Activated CD4-positive, alpha-beta memory T cell treated with anti-CD3 and anti-CD28 coated beads for 36 hours (primary cell): ENCODE data around the gene LHPP. TPM values are rescaled to one million over a fixed set of nuclear protein-coding genes. Genes with fewer than 3 reads are reported as not detected.

ENCODE experiments used
- CTCF ChIA-PET: fragments of 350-600 bp; sonication (Branson Sonifier 250); formaldehyde crosslinking; loops from one replicate; lab custom pipeline; 2021; ENCODE audit warnings: antibody characterized with exemption, inconsistent platforms; lab: Charles Lee
- POLR2A ChIA-PET: fragments of 350-600 bp; sonication (Branson Sonifier 250); formaldehyde crosslinking; loops from one replicate; lab custom pipeline; 2021; ENCODE audit warnings: antibody characterized with exemption; lab: Charles Lee
- DNase-seq: peaks from one replicate; pipeline ENCODE4 v3.0.0-alpha.2; 2020
- H3K27ac Mint-ChIP-seq: one replicate; pipeline ENCODE4 v1.8.0; 2021; ENCODE audit warnings: mixed read lengths
- H3K27me3 Mint-ChIP-seq: one replicate; pipeline ENCODE4 v1.8.0; 2021; ENCODE audit warnings: mixed read lengths
- H3K36me3 Mint-ChIP-seq: one replicate; pipeline ENCODE4 v1.8.0; 2021; ENCODE audit warnings: mixed read lengths
- H3K4me1 Mint-ChIP-seq: one replicate; pipeline ENCODE4 v1.8.0; 2021; ENCODE audit warnings: low read depth, mixed read lengths
- H3K4me3 Mint-ChIP-seq: one replicate; pipeline ENCODE4 v1.8.0; 2021; ENCODE audit warnings: mild to moderate bottlenecking, mixed read lengths
- H3K9me3 Mint-ChIP-seq: one replicate; pipeline ENCODE4 v1.8.0; 2021; ENCODE audit warnings: mixed read lengths
- intact Hi-C: fragments of 100-400 bp; cut with micrococcal nuclease; formaldehyde crosslinking; loops from one replicate; pipeline ENCODE4 v1.15.1; 2023
- total RNA-seq, 2 experiments: library from RNA; stranded (reverse); gene quantifications; one replicate each; pipeline ENCODE4 v1.2.3, GENCODE V29; 2021

The LHPP gene, protein sequence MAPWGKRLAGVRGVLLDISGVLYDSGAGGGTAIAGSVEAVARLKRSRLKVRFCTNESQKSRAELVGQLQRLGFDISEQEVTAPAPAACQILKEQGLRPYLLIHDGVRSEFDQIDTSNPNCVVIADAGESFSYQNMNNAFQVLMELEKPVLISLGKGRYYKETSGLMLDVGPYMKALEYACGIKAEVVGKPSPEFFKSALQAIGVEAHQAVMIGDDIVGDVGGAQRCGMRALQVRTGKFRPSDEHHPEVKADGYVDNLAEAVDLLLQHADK
- 10 to 100 TPM; 10.1 to 12.3 TPM for total RNA-seq

DNA sequence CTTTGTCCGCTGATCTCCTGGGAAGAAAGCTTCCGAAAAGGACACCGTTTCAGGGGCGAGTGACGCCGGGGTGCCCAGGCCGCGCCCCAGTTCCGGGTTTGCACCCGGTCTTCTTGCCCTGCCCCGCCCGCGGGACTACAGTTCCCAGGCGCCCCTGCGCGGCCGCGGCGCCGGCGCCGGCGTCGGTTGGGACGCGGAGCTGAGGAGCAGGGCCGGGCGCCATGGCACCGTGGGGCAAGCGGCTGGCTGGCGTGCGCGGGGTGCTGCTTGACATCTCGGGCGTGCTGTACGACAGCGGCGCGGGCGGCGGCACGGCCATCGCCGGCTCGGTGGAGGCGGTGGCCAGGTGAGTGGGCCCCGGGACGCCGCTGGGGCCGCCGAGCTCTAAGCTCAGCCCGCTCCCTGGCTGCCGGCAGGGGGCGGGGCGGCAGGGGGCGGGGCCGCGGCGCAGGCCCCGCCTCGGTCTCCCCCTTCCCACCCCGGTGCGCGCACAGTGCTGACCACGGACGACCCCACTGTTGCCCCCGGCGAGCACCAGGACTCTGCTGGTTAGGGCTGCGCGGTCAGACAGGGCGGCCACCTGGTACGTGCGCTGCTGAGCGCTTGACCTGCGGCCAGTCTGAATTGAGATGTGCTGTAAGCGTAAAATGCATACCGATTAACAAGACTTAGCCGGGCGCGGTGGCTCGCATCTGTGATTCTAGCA, at the start of gene LHPP:
LHPP (plus strand) TSS at position 182 of the 706 bp plus-strand sequence; CDS start at position 222, 40 bp downstream.
- Mint-ChIP-seq H3K36me3 (no peaks in the 10 kb centered on the region), H3K27ac (peak within 1 kb of the TSS; percentile 66), H3K9me3 (no peaks in the 10 kb centered on the region), H3K4me1 (peaks cover 23% of the 10 kb centered on the region), H3K27me3 (peaks cover 3% of the 10 kb centered on the region), H3K4me3 (peak within 1 kb of the TSS; percentile 80)
- CTCF ChIA-PET = interaction anchor here (0.6 to 2.0 kb wide), 8 partner anchors 12 to 1308 kb away, joined by 3 to 7 read pairs (median 4); partner anchors contain the start of gene BUB3
- POLR2A ChIA-PET = interaction anchor here (1.0 to 2.2 kb wide), 3 partner anchors 10 to 455 kb away, joined by 3 to 8 read pairs (median 7); partner anchors contain the start of gene OAT
- intact Hi-C loops = loop anchor here (1.0 to 10.0 kb wide), 6 partner anchors 43 to 1309 kb away; partner anchors contain the start of genes ABRAXAS2, BUB3, FAM53B and OAT
- peak; percentile 91 for DNase-seq

DNA sequence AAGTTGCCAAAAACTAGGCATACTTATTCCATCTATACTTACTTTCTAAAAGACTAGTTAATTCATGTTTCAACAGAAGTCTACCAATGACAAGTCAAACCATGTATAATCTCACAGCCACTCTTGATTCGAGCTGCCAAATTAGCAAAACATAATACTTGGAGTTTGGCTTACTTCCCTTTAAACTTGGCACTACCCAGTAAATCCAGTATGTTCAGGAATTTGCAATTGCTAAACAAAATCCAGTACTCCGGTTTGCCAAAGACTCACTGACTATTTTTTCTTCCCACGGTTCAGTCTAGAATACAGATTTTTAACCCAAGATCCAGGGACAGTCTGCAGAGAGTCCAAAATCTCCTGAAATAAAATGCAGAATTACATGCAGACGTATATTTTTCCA, 47.5 kb upstream of the LHPP start:
- Mint-ChIP-seq H3K27me3 (no peaks in the 10 kb centered on the region), H3K36me3 (peaks cover 11% of the 10 kb centered on the region), H3K27ac (no peak overlapping the region), H3K4me1 (peaks cover 12% of the 10 kb centered on the region), H3K4me3 (no peak overlapping the region), H3K9me3 (no peaks in the 10 kb centered on the region)
- ChIA-PET POLR2A (no interaction called here), CTCF (interaction anchor here (2.4 to 2.9 kb wide), 2 partner anchors 10 to 25 kb away, joined by 7 to 14 read pairs; no protein-coding TSS in a partner anchor)
- intact Hi-C loops = no loop called here
- DNase-seq = no peak

DNA sequence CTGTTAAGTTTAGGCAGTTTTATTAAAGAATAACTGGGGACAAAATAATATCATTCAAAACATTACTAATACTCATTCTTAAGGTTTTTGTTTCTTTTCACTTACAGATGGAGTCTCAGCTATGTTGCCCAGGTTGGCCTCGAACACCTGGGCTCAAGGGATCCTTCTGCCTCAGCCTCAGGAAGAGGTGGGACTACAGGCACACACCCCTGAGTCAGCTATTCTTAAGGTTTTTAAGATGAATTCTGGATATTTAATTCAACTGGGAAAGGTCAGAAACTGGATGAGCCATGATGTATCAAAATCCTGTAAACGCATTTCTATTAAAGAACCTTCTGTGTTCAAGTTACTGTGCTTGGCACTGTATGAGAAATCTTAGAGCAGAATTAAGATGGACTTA, 46.4 kb upstream of the LHPP start:
- no peaks in the 10 kb centered on the region for H3K9me3 Mint-ChIP-seq
- intact Hi-C loops = loop anchor here (5.0 kb wide), 1 partner anchor 387 kb away; the partner anchor contains the start of gene ABRAXAS2
- POLR2A ChIA-PET = no interaction called here
- no peak for DNase-seq
- peaks cover 8% of the 10 kb centered on the region for H3K36me3 Mint-ChIP-seq
- no peak overlapping the region for H3K27ac Mint-ChIP-seq
- H3K4me3 Mint-ChIP-seq = no peak overlapping the region
- CTCF ChIA-PET = interaction anchor here (1.0 to 2.9 kb wide), 3 partner anchors 12 to 421 kb away, joined by 3 to 12 read pairs (median 7); no protein-coding TSS in a partner anchor
- H3K27me3 Mint-ChIP-seq = peaks cover under 1% of the 10 kb centered on the region
- H3K4me1 Mint-ChIP-seq = peaks cover 16% of the 10 kb centered on the region

DNA sequence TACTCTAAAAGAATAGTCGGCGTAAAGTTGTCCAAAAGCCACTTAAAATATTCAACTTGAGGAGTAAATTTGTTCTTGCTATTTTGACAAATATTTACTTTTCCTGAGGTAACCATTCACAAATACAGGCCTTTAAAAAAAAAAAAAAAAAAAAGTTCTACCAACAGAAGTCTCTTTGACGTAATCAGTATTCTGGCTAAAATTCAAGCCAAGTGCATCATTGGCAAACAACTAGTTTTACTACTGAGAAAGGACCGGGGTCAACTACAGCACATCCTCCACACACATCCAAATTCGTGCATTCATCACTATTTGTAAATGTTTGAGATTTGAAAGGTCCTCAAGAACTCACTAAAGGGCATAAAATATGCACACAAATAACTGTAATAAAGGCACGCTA, 44.9 kb upstream of the LHPP start:
- no peak overlapping the region for H3K27ac Mint-ChIP-seq
- DNase-seq = no peak
- ChIA-PET POLR2A (interaction anchor here (1.6 kb wide), 1 partner anchor 11 kb away, joined by 4 read pairs; no protein-coding TSS in a partner anchor), CTCF (interaction anchor here (0.8 to 2.9 kb wide), 3 partner anchors 12 to 28 kb away, joined by 4 to 17 read pairs (median 8); no protein-coding TSS in a partner anchor)
- H3K36me3 Mint-ChIP-seq = peaks cover 2% of the 10 kb centered on the region
- H3K4me1 Mint-ChIP-seq = peaks cover 16% of the 10 kb centered on the region
- peaks cover 2% of the 10 kb centered on the region for H3K27me3 Mint-ChIP-seq
- peak overlapping the region; percentile 20 for H3K4me3 Mint-ChIP-seq
- intact Hi-C loops = loop anchor here (5.0 kb wide), 1 partner anchor 386 kb away; the partner anchor contains the start of gene ABRAXAS2
- no peaks in the 10 kb centered on the region for H3K9me3 Mint-ChIP-seq

DNA sequence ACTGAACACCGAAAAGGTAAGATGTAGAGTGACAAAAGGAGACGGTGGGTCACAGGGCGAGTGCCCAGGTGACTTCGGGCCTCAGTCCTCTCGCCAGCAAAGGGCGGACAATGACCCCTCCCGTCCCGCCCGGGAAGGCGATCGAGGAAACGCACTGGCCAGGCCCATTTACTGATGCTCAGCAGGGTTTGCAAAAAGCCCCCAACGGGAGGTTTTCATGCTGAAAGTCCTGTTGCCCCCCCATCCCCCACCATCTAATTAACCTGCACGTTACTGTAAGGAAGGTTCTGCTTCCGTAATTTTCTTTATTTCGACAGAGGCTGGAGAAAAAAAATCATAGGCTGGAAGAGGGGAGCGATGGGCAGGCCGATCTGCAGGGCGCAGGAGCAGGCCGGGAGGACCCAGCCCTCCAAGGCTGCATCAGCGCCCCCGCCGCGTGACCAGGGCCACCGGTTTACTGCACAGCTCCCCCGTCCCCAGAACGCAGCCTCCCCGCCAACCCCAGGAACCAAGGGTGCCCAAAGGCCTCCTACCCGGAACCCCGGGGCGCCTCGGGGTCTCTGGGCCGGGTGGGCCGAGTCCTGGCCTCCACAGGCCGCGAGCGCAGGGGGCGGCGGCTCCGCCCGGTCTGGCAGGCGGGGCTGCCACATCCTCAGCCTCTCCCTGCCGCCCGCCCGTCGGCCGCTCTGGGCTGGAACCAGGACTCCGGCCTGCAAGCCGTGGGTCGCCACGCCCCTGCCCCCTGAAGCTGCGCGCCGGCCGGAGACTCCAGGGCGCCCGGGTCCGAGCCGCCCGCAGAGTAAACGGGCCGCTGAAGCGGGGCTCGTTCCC, 43.5 kb upstream of the LHPP start:
- no peaks in the 10 kb centered on the region for H3K9me3 Mint-ChIP-seq
- H3K4me1 Mint-ChIP-seq = peaks cover 16% of the 10 kb centered on the region
- POLR2A ChIA-PET = interaction anchor here (1.6 to 2.1 kb wide), 2 partner anchors 10 to 43 kb away, joined by 4 to 8 read pairs; partner anchors contain the start of gene LHPP
- H3K4me3 Mint-ChIP-seq = peak overlapping the region; percentile 79
- peaks cover 6% of the 10 kb centered on the region for H3K27me3 Mint-ChIP-seq
- intact Hi-C loops = loop anchor here (1.0 to 5.0 kb wide), 3 partner anchors 44 to 1264 kb away; partner anchors contain the start of genes ABRAXAS2 and BUB3
- CTCF ChIA-PET = interaction anchor here (0.6 to 2.9 kb wide), 5 partner anchors 14 to 305 kb away, joined by 3 to 17 read pairs (median 7); partner anchors contain the start of gene LHPP
- DNase-seq = peak; percentile 56
- H3K36me3 Mint-ChIP-seq = no peaks in the 10 kb centered on the region
- no peak overlapping the region for H3K27ac Mint-ChIP-seq

DNA sequence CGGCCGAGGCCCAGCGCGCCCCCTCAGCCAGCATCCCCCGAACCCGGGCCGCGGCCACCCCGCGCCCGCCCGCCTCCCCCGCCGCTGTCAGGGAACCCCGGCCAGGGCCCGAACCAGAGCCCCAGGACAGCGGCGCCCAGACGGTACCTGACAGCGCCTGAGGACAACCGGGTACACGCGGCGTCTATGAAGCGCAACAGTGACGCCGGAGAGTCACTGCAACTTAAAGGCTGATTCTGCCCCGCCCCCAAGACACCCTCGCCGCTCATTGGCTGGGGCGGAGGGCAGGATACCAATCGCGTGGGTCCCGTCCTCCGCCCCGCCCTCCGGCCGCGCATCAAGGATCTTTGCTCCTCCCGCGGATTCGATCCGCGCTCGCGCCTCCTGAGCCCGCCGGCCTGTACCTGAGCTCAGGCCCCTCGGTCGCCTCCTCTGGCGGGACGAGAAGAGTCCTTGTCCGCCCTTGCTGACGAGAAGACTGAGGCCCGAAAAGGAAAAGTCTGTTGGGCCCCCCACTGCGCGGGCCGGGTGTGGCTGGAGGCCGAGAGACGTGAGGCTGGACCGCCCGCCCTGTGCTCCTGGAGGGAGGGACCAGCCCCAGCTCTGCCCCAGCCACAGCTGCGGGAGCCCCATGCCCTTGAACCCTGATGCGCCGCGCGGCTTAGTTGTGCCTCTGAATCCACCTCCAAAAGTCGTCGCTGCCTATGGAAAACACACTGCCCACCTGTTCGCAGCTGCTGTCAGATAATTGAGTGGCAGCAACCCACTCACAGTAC, 42.7 kb upstream of the LHPP start, which contains the start of gene OAT:
OAT (minus strand) TSS at position 198 of the 776 bp plus-strand sequence. CDS start 6,752 bp downstream, outside the sequence.
- peaks cover 7% of the 10 kb centered on the region for H3K27me3 Mint-ChIP-seq
- H3K36me3 Mint-ChIP-seq = no peaks in the 10 kb centered on the region
- intact Hi-C loops = loop anchor here (1.0 to 5.0 kb wide), 3 partner anchors 43 to 1265 kb away; partner anchors contain the start of genes ABRAXAS2 and BUB3
- H3K27ac Mint-ChIP-seq = no peak within 1 kb of the TSS
- ChIA-PET POLR2A (interaction anchor here (2.1 kb wide), 1 partner anchor 42 kb away, joined by 8 read pairs; the partner anchor contains the start of gene LHPP), CTCF (interaction anchor here (0.6 to 2.9 kb wide), 3 partner anchors 15 to 304 kb away, joined by 3 to 17 read pairs (median 7); no protein-coding TSS in a partner anchor)
- peak within 1 kb of the TSS; percentile 79 for H3K4me3 Mint-ChIP-seq
- no peaks in the 10 kb centered on the region for H3K9me3 Mint-ChIP-seq
- H3K4me1 Mint-ChIP-seq = peaks cover 16% of the 10 kb centered on the region
- DNase-seq = peak; percentile 97

DNA sequence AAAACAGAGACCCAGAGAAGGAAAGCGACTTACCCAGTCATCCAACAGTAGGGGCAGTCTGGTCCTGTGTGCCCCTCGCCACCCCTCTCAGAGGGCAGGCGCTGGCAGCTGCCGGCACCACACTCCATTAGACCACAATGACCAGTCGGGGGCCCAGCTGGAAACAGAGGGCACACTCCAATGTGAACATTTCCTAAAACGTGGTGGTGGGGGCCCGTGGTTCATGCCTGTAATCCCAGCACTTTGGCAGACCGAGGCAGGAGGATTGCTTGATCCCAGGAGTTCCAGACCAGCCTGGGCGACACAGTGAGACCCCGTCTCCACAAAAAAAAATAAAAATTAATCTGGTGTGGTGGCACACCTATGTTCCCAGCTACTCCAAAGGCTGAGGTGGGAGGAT, 42.0 kb upstream of the LHPP start:
- Mint-ChIP-seq H3K36me3 (no peaks in the 10 kb centered on the region), H3K4me3 (peak overlapping the region; percentile 79), H3K27ac (no peak overlapping the region), H3K4me1 (peaks cover 16% of the 10 kb centered on the region), H3K9me3 (no peaks in the 10 kb centered on the region), H3K27me3 (peaks cover 11% of the 10 kb centered on the region)
- DNase-seq = no peak
- POLR2A ChIA-PET = interaction anchor here (2.1 kb wide), 1 partner anchor 42 kb away, joined by 8 read pairs; the partner anchor contains the start of gene LHPP
- CTCF ChIA-PET = interaction anchor here (1.0 to 2.9 kb wide), 2 partner anchors 15 to 30 kb away, joined by 7 to 17 read pairs; no protein-coding TSS in a partner anchor
- intact Hi-C loops = loop anchor here (5.0 kb wide), 1 partner anchor 383 kb away; the partner anchor contains the start of gene ABRAXAS2

DNA sequence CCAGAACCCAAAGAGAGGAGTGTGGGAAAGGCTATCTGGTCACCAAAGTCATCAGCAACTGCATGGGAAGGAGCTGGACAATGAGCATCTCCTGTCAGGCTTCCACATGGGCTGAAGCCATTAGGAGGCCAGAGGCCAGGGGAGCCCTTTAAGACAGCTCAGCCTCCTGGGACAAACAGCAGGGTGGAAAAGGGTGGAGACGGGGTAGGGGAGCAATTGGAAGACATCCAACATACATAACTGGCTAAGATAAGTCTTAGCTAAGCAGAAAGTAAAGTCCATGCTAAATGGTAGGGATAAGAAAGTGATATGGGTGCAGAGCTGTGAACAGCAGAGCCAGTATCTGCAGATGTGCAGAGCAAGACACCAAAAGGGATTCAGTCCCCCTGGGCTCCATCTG, 41.4 kb upstream of the LHPP start:
- H3K4me3 Mint-ChIP-seq = no peak overlapping the region
- no peaks in the 10 kb centered on the region for H3K36me3 Mint-ChIP-seq
- peaks cover 16% of the 10 kb centered on the region for H3K4me1 Mint-ChIP-seq
- peaks cover 11% of the 10 kb centered on the region for H3K27me3 Mint-ChIP-seq
- no peak overlapping the region for H3K27ac Mint-ChIP-seq
- ChIA-PET POLR2A (no interaction called here), CTCF (interaction anchor here (1.6 kb wide), 1 partner anchor 31 kb away, joined by 5 read pairs; no protein-coding TSS in a partner anchor)
- intact Hi-C loops = no loop called here
- DNase-seq = no peak
- no peaks in the 10 kb centered on the region for H3K9me3 Mint-ChIP-seq

DNA sequence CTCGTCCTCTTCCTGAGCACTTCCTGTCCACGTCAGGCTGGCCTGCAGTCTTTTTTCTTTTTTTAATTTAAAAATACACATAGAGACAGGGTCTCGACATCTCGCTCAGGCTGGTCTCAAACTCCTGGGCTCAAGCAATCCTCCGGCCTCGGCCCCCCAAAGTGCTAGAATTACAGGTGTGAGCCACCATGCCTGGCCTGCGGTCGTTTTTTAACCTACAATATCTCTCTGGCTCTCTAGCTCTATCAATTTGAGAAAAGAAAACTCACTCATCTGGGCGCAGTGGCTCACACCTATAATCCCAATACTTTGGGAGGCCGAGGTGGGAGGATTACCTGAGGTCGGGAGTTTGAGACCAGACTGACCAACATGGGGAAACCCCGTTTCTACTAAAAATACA, 38.9 kb upstream of the LHPP start:
- CTCF ChIA-PET = interaction anchor here (1.0 kb wide), 1 partner anchor 10 kb away, joined by 3 read pairs; no protein-coding TSS in a partner anchor
- Mint-ChIP-seq H3K27me3 (peaks cover 13% of the 10 kb centered on the region), H3K27ac (no peak overlapping the region), H3K36me3 (no peaks in the 10 kb centered on the region), H3K9me3 (no peaks in the 10 kb centered on the region), H3K4me1 (peaks cover 7% of the 10 kb centered on the region), H3K4me3 (no peak overlapping the region)
- no peak for DNase-seq
- intact Hi-C loops = no loop called here
- POLR2A ChIA-PET = no interaction called here

DNA sequence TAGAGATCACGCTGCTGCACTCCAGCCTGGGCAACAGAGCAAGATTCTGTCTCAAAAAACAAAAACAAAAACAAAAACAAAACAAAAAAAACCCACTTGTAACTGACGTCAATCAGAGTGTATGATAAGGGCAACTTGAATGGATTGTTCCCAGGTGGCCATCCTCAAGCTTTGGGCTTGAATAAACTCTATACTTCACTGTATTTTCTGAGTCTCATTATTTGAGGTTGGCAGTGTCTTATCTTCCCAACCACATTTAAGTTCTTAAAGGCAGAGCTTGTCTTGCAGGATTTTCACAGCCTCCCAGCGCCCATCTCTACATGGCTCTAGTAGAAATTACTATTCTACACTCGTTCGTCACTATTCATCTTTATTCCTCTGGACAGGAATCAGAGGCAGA, 37.8 kb upstream of the LHPP start:
- ChIA-PET CTCF (interaction anchor here (0.9 to 1.0 kb wide), 2 partner anchors 20 to 35 kb away, joined by 3 to 5 read pairs; no protein-coding TSS in a partner anchor), POLR2A (no interaction called here)
- H3K4me1 Mint-ChIP-seq = peaks cover 3% of the 10 kb centered on the region
- intact Hi-C loops = no loop called here
- no peaks in the 10 kb centered on the region for H3K36me3 Mint-ChIP-seq
- no peak for DNase-seq
- peaks cover 14% of the 10 kb centered on the region for H3K27me3 Mint-ChIP-seq
- no peak overlapping the region for H3K27ac Mint-ChIP-seq
- H3K9me3 Mint-ChIP-seq = no peaks in the 10 kb centered on the region
- H3K4me3 Mint-ChIP-seq = no peak overlapping the region
